ENCODE measurements around the gene ESRRG. TPM values are rescaled to one million over a fixed set of nuclear protein-coding genes. Genes with fewer than 3 reads are reported as not detected.

The ESRRG gene
- total and polyA plus RNA-seq, 2 of the 8 experiments (the other 6 are each of a cell fraction or from before 2014, with no cell fraction given): 0.59 to 1.4 TPM

GRCh38 chr1:216498277-216498676 lies 225.0 kb downstream of the ESRRG start:
- Histone ChIP-seq H3K27me3 (replicated peaks in 1 of 4; ENCODE audit: control insufficient read depth in 3 of 4, extremely low read depth in 1 of 4, insufficient read depth in 3 of 4, low read length in 3 of 4) (peaks cover 0 to 1% (median 0%) of the 10 kb centered on the region in 4 experiments; a peak in 1 of 7 replicates), H3K4me2 (ENCODE audit: insufficient read depth in 1 of 2, low read depth in 2 of 2, low read length in 2 of 2) (no peak overlapping the region), H3K9ac (replicated peaks in 1 of 4; ENCODE audit: extremely low read depth in 1 of 4, low read depth in 3 of 4, low read length in 3 of 4) (no peak overlapping the region), H4K91ac (replicated peaks; ENCODE audit: insufficient read length, low read length) (no peak overlapping the region), H3K56ac (replicated peaks; ENCODE audit: insufficient read length, low read depth, low read length) (no peak overlapping the region), H3K18ac (ENCODE audit: extremely low read depth, low read length) (no peak overlapping the region), H2BK120ac (replicated peaks; ENCODE audit: low read depth, low read length) (no peak overlapping the region), H3K23me2 (ENCODE audit: low read depth, low read length) (no peaks in the 10 kb centered on the region), H3K79me1 (ENCODE audit: low read depth, low read length) (no peaks in the 10 kb centered on the region), H2BK15ac (ENCODE audit: low read length) (no peak overlapping the region), H2BK12ac (ENCODE audit: low read depth, low read length) (no peak overlapping the region), H4K20me1 (replicated peaks in 1 of 2; ENCODE audit: control insufficient read depth in 1 of 2, insufficient read depth in 2 of 2, low read length in 2 of 2) (no peaks in the 10 kb centered on the region), H2BK5ac (ENCODE audit: low read depth, low read length) (no peak overlapping the region), H4K8ac (ENCODE audit: extremely low read depth, insufficient read depth, low read length) (no peak overlapping the region), H3K79me2 (ENCODE audit: control insufficient read depth in 1 of 2, insufficient read depth in 2 of 2, low read length in 2 of 2) (no peaks in the 10 kb centered on the region), H3K27ac (ENCODE audit: low read depth, low read length) (no peak overlapping the region), H3K4ac (replicated peaks; ENCODE audit: insufficient read length, low read depth, low read length) (no peak overlapping the region), H3K4me1 (replicated peaks in 1 of 4; ENCODE audit: control insufficient read depth in 3 of 4, insufficient read depth in 4 of 4, low read length in 3 of 4) (peaks cover 0 to 5% (median 0%) of the 10 kb centered on the region in 4 experiments; a peak in 1 of 7 replicates), H2AFZ (ENCODE audit: low read length) (no peak overlapping the region), H3K4me3 (ENCODE audit: extremely low read depth in 1 of 4, insufficient read depth in 2 of 4, low read depth in 3 of 4, low read length in 4 of 4) (no peak overlapping the region), H2AK5ac (ENCODE audit: low read depth, low read length) (no peak overlapping the region), H3K36me3 (ENCODE audit: control insufficient read depth in 2 of 4, insufficient read depth in 4 of 4, low read length in 3 of 4) (no peaks in the 10 kb centered on the region), H3K9me3 (ENCODE audit: insufficient read depth in 2 of 2, low read depth in 1 of 2, low read length in 1 of 2) (no peaks in the 10 kb centered on the region), H2BK20ac (ENCODE audit: low read length) (no peak overlapping the region), H4K5ac (ENCODE audit: insufficient read length, low read depth, low read length) (no peak overlapping the region), H3K14ac (ENCODE audit: insufficient read length) (no peak overlapping the region), H3K23ac (ENCODE audit: insufficient read length) (no peak overlapping the region)
- FAIRE-seq (no peak), DNase-seq (ENCODE audit: low read depth in 1 of 2, low spot score in 2 of 2) (no peak)
- 94% methylated on average over 2 of the region's 2 CpGs; no CpG with 5 or more reads in 1 of the 2 experiments for WGBS, 2 experiments (ENCODE audit: extremely low coverage in 1 of 2, insufficient coverage in 1 of 2, insufficient read length in 1 of 2, insufficient replicate concordance in 2 of 2, low coverage in 1 of 2, low lambda C conversion rate in 2 of 2, missing lambda C conversion rate in 1 of 2)
- ChIA-PET POLR2A (ENCODE audit: partially characterized antibody) (no interaction called here), CTCF (ENCODE audit: partially characterized antibody) (interaction anchor here (0.5 kb wide), 1 partner anchor 1172 kb away, joined by 3 read pairs; no protein-coding TSS in a partner anchor)
- no peak for TF ChIP-seq CTCF (IDR thresholded peaks at IDR 0.05; ENCODE audit: control extremely low read depth in 1 of 3, insufficient read depth in 1 of 3, low read depth in 1 of 3, low read length in 3 of 3)
- no peak for TF ChIP-seq CHD2 (IDR thresholded peaks at IDR 0.05; ENCODE audit: low read length)
- TF ChIP-seq RNF2 (IDR thresholded peaks at IDR 0.05; ENCODE audit: borderline replicate concordance, low read depth, low read length, missing control alignments, poor library complexity, severe bottlenecking): no peak
- TF ChIP-seq TAF1 (IDR thresholded peaks at IDR 0.05; ENCODE audit: low read depth, low read length): no peak
- no peak for TF ChIP-seq E2F6 (IDR thresholded peaks at IDR 0.05)
- no peak for TF ChIP-seq RXRA (IDR thresholded peaks at IDR 0.05; ENCODE audit: insufficient read depth, low read depth, low read length)
- TF ChIP-seq FOSL1 (IDR thresholded peaks at IDR 0.05; ENCODE audit: insufficient read depth, low read depth, low read length): no peak
- TF ChIP-seq NANOG (IDR thresholded peaks at IDR 0.05; ENCODE audit: insufficient read depth, low read depth, low read length, poor library complexity, severe bottlenecking): no peak
- no peak for TF ChIP-seq JUND (IDR thresholded peaks at IDR 0.05; ENCODE audit: low read length)

All from H1 (cell line).